ENCODE data around the gene RBX1.

- TF ChIP-seq EZH2 (IDR thresholded peaks at IDR 0.05), result no peak
- no peak for TF ChIP-seq FOXP2 (optimal IDR thresholded peaks at IDR 0.05; ENCODE audit: control extremely low read depth, extremely low read length, insufficient read depth)
Observed at GRCh38 chr22:40972587-40972986, 21.4 kb downstream of the RBX1 start.

Measured in SK-N-MC (cell line).